OCI-LY7 (cell line): ENCODE data around the gene ARVCF.

Experiments
- EZH2phosphoT487 ChIP-seq: fragments of 200-600 bp; sonication (generic); IDR thresholded peaks from 2 replicates; pipeline ENCODE4 v1.6.1; 2018; ENCODE audit warnings: low read depth, borderline replicate concordance, mild to moderate bottlenecking, mixed run types, antibody characterized with exemption, low read length, moderate library complexity, mixed read lengths
- TF ChIP-seq, protein P1 (sequence below): fragments of 200-600 bp; sonication (generic); conservative IDR thresholded peaks from 2 replicates; pipeline ENCODE4 v1.5.1; 2014; ENCODE audit warnings: mild to moderate bottlenecking, antibody characterized with exemption, low read length, moderate library complexity, mixed read lengths

- TF ChIP-seq, protein P1, sequence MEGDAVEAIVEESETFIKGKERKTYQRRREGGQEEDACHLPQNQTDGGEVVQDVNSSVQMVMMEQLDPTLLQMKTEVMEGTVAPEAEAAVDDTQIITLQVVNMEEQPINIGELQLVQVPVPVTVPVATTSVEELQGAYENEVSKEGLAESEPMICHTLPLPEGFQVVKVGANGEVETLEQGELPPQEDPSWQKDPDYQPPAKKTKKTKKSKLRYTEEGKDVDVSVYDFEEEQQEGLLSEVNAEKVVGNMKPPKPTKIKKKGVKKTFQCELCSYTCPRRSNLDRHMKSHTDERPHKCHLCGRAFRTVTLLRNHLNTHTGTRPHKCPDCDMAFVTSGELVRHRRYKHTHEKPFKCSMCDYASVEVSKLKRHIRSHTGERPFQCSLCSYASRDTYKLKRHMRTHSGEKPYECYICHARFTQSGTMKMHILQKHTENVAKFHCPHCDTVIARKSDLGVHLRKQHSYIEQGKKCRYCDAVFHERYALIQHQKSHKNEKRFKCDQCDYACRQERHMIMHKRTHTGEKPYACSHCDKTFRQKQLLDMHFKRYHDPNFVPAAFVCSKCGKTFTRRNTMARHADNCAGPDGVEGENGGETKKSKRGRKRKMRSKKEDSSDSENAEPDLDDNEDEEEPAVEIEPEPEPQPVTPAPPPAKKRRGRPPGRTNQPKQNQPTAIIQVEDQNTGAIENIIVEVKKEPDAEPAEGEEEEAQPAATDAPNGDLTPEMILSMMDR, result no peak
- no peak for TF ChIP-seq EZH2phosphoT487
These were observed 31.5 kb downstream of the ARVCF start for GRCh38 chr22:19984851-19985811.
